22Rv1 (cell line): ENCODE measurements around the gene THRB.

Experiments
- ZFX ChIP-seq: fragments of 450-650 bp; IDR thresholded peaks from 2 replicates; pipeline ENCODE4 v1.6.1; 2017; ENCODE audit warnings: antibody characterized with exemption, borderline replicate concordance
- TF ChIP-seq, protein P1 (sequence below): fragments of 450-650 bp; IDR thresholded peaks from 2 replicates; pipeline ENCODE4 v1.5.1; 2017; ENCODE audit warnings: mild to moderate bottlenecking

DNA sequence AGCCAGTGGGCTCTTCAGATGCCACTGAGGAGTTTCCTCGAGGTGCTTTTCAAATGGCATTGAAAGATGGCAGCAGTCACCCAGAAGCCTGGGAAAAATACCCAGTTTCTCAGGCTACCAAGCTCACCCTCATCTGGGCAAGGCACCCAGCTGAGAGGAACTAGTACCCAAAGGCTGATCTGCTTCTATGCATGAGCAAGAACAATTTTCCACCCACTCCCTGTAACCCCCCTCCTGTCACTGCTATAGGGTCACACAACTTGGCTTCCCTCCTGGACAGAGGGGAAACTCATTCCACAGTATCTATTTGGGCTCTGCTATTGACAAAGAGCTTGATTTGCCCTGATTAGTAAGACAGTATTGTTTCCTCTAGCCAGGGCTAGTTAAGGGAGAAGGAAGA is 31.9 kb downstream of the THRB start:
- TF ChIP-seq, protein P1, sequence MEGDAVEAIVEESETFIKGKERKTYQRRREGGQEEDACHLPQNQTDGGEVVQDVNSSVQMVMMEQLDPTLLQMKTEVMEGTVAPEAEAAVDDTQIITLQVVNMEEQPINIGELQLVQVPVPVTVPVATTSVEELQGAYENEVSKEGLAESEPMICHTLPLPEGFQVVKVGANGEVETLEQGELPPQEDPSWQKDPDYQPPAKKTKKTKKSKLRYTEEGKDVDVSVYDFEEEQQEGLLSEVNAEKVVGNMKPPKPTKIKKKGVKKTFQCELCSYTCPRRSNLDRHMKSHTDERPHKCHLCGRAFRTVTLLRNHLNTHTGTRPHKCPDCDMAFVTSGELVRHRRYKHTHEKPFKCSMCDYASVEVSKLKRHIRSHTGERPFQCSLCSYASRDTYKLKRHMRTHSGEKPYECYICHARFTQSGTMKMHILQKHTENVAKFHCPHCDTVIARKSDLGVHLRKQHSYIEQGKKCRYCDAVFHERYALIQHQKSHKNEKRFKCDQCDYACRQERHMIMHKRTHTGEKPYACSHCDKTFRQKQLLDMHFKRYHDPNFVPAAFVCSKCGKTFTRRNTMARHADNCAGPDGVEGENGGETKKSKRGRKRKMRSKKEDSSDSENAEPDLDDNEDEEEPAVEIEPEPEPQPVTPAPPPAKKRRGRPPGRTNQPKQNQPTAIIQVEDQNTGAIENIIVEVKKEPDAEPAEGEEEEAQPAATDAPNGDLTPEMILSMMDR, result no peak
- TF ChIP-seq ZFX, result no peak
